GM23338 (cell line): ENCODE measurements around the gene AFF3. TPM values are rescaled to one million over a fixed set of nuclear protein-coding genes. Genes with fewer than 3 reads are reported as not detected.

Experiments used
- ATAC-seq: fragments of 200-7000 bp; cut with Tn5 transposase; 3 replicates; pipeline ENCODE4 v1.9.1; 2020
- DNase-seq: peaks from one replicate; pipeline ENCODE4 v3.0.0-alpha.2; 2015; ENCODE audit warnings: low spot score
- H2AFZ ChIP-seq: fragments of 200-600 bp; sonication (generic); 2 replicates; pipeline ENCODE4 v1.8.0; 2016; ENCODE audit warnings: antibody characterized with exemption, mild to moderate bottlenecking, moderate library complexity
- H3F3A ChIP-seq: fragments of 200-600 bp; sonication (generic); replicated peaks from 2 replicates; pipeline ENCODE4 v1.8.0; 2017; ENCODE audit warnings: antibody characterized with exemption, mixed run types, low read depth
- H3K27ac ChIP-seq: fragments of 200-600 bp; sonication (generic); 2 replicates; pipeline ENCODE4 v1.6.1; 2016; ENCODE audit warnings: low read depth
- H3K27me3 ChIP-seq: fragments of 200-600 bp; sonication (generic); 2 replicates; pipeline ENCODE4 v1.8.0; 2016; ENCODE audit warnings: mild to moderate bottlenecking, mixed run types, moderate library complexity; ENCODE audit not compliant: insufficient read depth
- H3K36me3 ChIP-seq: fragments of 200-600 bp; sonication (generic); 2 replicates; pipeline ENCODE4 v1.8.0; 2016; ENCODE audit warnings: mild to moderate bottlenecking; ENCODE audit not compliant: insufficient read depth
- H3K4me1 ChIP-seq: fragments of 200-600 bp; sonication (generic); 2 replicates; pipeline ENCODE4 v1.8.0; 2016; ENCODE audit warnings: mild to moderate bottlenecking, moderate library complexity; ENCODE audit not compliant: insufficient read depth
- H3K4me2 ChIP-seq: fragments of 200-600 bp; sonication (generic); 2 replicates; pipeline ENCODE4 v1.7.1; 2017; ENCODE audit warnings: mixed run types
- H3K4me3 ChIP-seq: fragments of 200-600 bp; sonication (generic); 2 replicates; pipeline ENCODE4 v1.6.1; 2016; ENCODE audit warnings: mixed run types
- H3K79me2 ChIP-seq: fragments of 200-600 bp; sonication (generic); replicated peaks from 2 replicates; pipeline ENCODE4 v1.8.0; 2017; ENCODE audit warnings: mild to moderate bottlenecking; ENCODE audit not compliant: insufficient read depth
- H3K9me2 ChIP-seq: fragments of 200-600 bp; sonication (generic); 2 replicates; pipeline ENCODE4 v1.8.0; 2017; ENCODE audit not compliant: insufficient read depth
- H4K20me1 ChIP-seq: fragments of 200-600 bp; sonication (generic); replicated peaks from 2 replicates; pipeline ENCODE4 v1.8.0; 2017; ENCODE audit warnings: mild to moderate bottlenecking; ENCODE audit not compliant: insufficient read depth
- H3K27ac Mint-ChIP-seq: 2 replicates; pipeline ENCODE4 v1.8.0; 2020; ENCODE audit warnings: inconsistent platforms, mild to moderate bottlenecking, moderate library complexity, mixed read lengths
- H3K27me3 Mint-ChIP-seq: 3 replicates; pipeline ENCODE4 v1.8.0; 2022; ENCODE audit warnings: low read depth, mild to moderate bottlenecking, moderate library complexity, mixed read lengths, inconsistent platforms; ENCODE audit not compliant: insufficient read depth, poor library complexity
- H3K36me3 Mint-ChIP-seq: 3 replicates; pipeline ENCODE4 v1.8.0; 2021; ENCODE audit warnings: low read depth, mild to moderate bottlenecking, inconsistent platforms, moderate library complexity, mixed read lengths
- H3K4me1 Mint-ChIP-seq: 3 replicates; pipeline ENCODE4 v1.8.0; 2020; ENCODE audit warnings: mild to moderate bottlenecking, inconsistent platforms, mixed read lengths
- H3K4me3 Mint-ChIP-seq: 3 replicates; pipeline ENCODE4 v1.8.0; 2021; ENCODE audit warnings: moderate library complexity, mild to moderate bottlenecking, inconsistent platforms, mixed read lengths
- H3K9me3 Mint-ChIP-seq: 3 replicates; pipeline ENCODE4 v1.8.0; 2020; ENCODE audit warnings: moderate library complexity, mild to moderate bottlenecking, inconsistent platforms, mixed read lengths
- CREB1 ChIP-seq: fragments of 250-450 bp; sonication (Bioruptor Pico); IDR thresholded peaks from 2 replicates; pipeline ENCODE4 v1.5.0; 2020; ENCODE audit warnings: low read depth, mild to moderate bottlenecking, moderate library complexity
- CTCF ChIP-seq, 2 experiments: fragments of 200-600 bp in 1 of 2; sonication (generic) in 1 of 2; conservative IDR thresholded peaks; 2 replicates each; pipeline versions ENCODE4 v1.5.1 to v1.6.1; 2016 to 2017; ENCODE audit warnings: antibody characterized with exemption in 2 of 2, low read depth in 2 of 2, mild to moderate bottlenecking in 2 of 2, moderate library complexity in 1 of 2
- ETS1 ChIP-seq: IDR thresholded peaks from 2 replicates; pipeline ENCODE4 v1.6.1; 2016; ENCODE audit warnings: antibody characterized with exemption
- EZH2 ChIP-seq: fragments of 200-600 bp; sonication (generic); IDR thresholded peaks from one replicate; pipeline ENCODE4 v1.8.0; 2017; ENCODE audit warnings: antibody characterized with exemption, mild to moderate bottlenecking, low read depth; ENCODE audit not compliant: unreplicated experiment
- EZH2phosphoT487 ChIP-seq: fragments of 200-600 bp; sonication (generic); IDR thresholded peaks from one replicate; pipeline ENCODE4 v1.8.1; 2018; ENCODE audit warnings: antibody characterized with exemption; ENCODE audit not compliant: unreplicated experiment
- JUNB ChIP-seq: IDR thresholded peaks from one replicate; pipeline ENCODE4 v1.6.1; 2016; ENCODE audit warnings: antibody characterized with exemption; ENCODE audit not compliant: unreplicated experiment
- NANOG ChIP-seq: IDR thresholded peaks from 2 replicates; pipeline ENCODE4 v1.6.1; 2016; ENCODE audit warnings: antibody characterized with exemption, borderline replicate concordance
- POLR2AphosphoS5 ChIP-seq: IDR thresholded peaks from 2 replicates; pipeline ENCODE4 v1.6.1; 2016; ENCODE audit warnings: antibody characterized with exemption, low read depth
- REST ChIP-seq: IDR thresholded peaks from one replicate; pipeline ENCODE4 v1.6.1; 2018; ENCODE audit warnings: antibody characterized with exemption; ENCODE audit not compliant: unreplicated experiment
- STAT1 ChIP-seq: IDR thresholded peaks from one replicate; pipeline ENCODE4 v1.6.1; 2016; ENCODE audit warnings: antibody characterized with exemption; ENCODE audit not compliant: unreplicated experiment
- ZNF114 ChIP-seq: fragments of 250-450 bp; sonication (Bioruptor Pico); IDR thresholded peaks from 2 replicates; pipeline ENCODE4 v1.5.0; 2020; ENCODE audit warnings: mild to moderate bottlenecking, moderate library complexity
- ZNF331 ChIP-seq: fragments of 250-450 bp; sonication (Bioruptor Pico); IDR thresholded peaks from 2 replicates; pipeline ENCODE4 v1.5.0; 2020; ENCODE audit warnings: low read depth, mild to moderate bottlenecking, moderate library complexity
- ZNF462 ChIP-seq: fragments of 250-450 bp; sonication (Bioruptor Pico); IDR thresholded peaks from 2 replicates; pipeline ENCODE4 v1.5.0; 2020; ENCODE audit warnings: mild to moderate bottlenecking, moderate library complexity
- polyA plus RNA-seq: library from polyadenylated mRNA; unstranded; fragments of >200 nt; fragmentation: Nextera tagmentation; extraction: Ambion mirVana; gene quantifications from 2 replicates; pipeline ENCODE4 v1.2.1, GENCODE V29; 2016
- total RNA-seq: library from RNA; depleted of rRNA; stranded (reverse); fragments of >200 nt; shearing (Covaris generic); gene quantifications from 2 replicates; pipeline ENCODE4 v1.2.3, GENCODE V29; 2014

Gene AFF3
- total and polyA plus RNA-seq, 2 experiments from 2014 or later = 0.73 to 1.4 TPM

- ATAC-seq = no peak
- H3K27me3 Mint-ChIP-seq = peaks cover 4% of the 10 kb centered on the region
These were observed 101.5 kb downstream of the AFF3 start for GRCh38 chr2:100040906-100041305.

More at GRCh38 chr2:100040906-100041305, 101.5 kb downstream of the AFF3 start:
- no peak for DNase-seq
- Histone ChIP-seq H3K27me3 (no peaks in the 10 kb centered on the region), H3K27ac (no peak overlapping the region), H3K4me2 (no peak overlapping the region), H3F3A (no peaks in the 10 kb centered on the region), H3K4me1 (no peaks in the 10 kb centered on the region), H3K4me3 (no peak overlapping the region), H2AFZ (no peak overlapping the region), H3K9me2 (no peaks in the 10 kb centered on the region), H3K79me2 (no peaks in the 10 kb centered on the region), H4K20me1 (no peaks in the 10 kb centered on the region), H3K36me3 (no peaks in the 10 kb centered on the region)
- H3K4me1 Mint-ChIP-seq = peaks cover 10% of the 10 kb centered on the region; the same call in 2 of the 3 replicates
- no peaks in the 10 kb centered on the region for H3K9me3 Mint-ChIP-seq
- TF ChIP-seq CREB1 (CRISPR knock-in tag) (no peak), JUNB (no peak), EZH2phosphoT487 (no peak), ZNF462 (CRISPR knock-in tag) (no peak), REST (no peak), CTCF (conservative IDR thresholded peaks at IDR 0.05; ENCODE audit: low read depth in 2 of 2) (no peak), POLR2AphosphoS5 (no peak), ETS1 (no peak), ZNF114 (CRISPR knock-in tag) (no peak), ZNF331 (CRISPR knock-in tag) (no peak), EZH2 (no peak), NANOG (no peak), STAT1 (no peak)
- H3K27ac Mint-ChIP-seq = no peak overlapping the region
- no peaks in the 10 kb centered on the region for H3K36me3 Mint-ChIP-seq
- H3K4me3 Mint-ChIP-seq = no peak overlapping the region
